ENCODE data around the gene SUPT6H.
"Not testable (repeated sequence)": the region's sequence is repeated elsewhere in the genome, so short reads cannot be mapped to it uniquely, and the experiment has no call there.

SUPT6H gene

DNA sequence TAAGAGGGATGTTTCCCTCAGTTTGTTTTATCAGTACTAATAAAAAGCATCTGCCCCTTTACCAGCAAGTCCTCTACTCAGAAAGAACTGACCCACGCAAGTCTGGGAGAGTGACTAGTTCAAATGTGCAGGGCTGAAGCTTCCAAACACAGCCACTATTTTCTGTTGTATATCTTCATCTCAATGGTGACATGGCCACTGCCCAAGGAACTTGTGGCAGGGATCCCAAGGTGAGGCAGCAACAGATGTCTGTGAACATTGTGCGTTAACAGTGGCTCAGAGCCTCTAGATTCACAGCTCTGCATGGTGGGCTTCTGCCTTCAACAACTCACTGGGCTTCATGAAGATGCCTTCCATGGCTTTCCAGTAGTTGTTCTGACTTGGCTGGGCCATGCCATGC, 13.3 kb upstream of the SUPT6H start:
- no peak for DNase-seq (ENCODE audit: low read depth)

DNA sequence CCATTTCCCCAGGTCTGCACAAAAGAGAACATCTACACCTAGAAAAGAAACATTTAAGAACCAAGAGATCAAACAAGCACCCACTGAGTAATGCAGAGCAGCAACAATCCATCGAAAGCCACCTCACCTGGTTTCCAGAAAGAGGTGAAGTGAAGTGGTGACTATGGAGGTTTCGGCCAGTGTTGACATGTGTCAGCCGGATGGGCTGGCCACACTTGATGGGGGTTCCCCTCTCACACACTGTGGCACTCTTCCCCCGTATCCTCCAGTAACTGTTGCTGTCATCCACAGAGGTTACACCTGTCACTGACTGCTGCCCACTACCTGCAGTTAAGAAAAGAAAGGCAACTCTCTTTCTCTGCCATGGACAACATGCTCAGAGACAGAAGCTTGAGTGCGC, 6.8 kb upstream of the SUPT6H start:
- no peak for DNase-seq (ENCODE audit: low read depth)

- no peak for DNase-seq (ENCODE audit: low read depth)
These were observed 4.2 kb upstream of the SUPT6H start for GRCh38 chr17:28657756-28658155.

GRCh38 chr17:28658342-28658741, 3.7 kb upstream of the SUPT6H start:
- DNase-seq (ENCODE audit: low read depth): not testable (repeated sequence)

- not testable (repeated sequence) for DNase-seq (ENCODE audit: low read depth)
These were observed 3.1 kb upstream of the SUPT6H start for GRCh38 chr17:28658766-28659496.

DNA sequence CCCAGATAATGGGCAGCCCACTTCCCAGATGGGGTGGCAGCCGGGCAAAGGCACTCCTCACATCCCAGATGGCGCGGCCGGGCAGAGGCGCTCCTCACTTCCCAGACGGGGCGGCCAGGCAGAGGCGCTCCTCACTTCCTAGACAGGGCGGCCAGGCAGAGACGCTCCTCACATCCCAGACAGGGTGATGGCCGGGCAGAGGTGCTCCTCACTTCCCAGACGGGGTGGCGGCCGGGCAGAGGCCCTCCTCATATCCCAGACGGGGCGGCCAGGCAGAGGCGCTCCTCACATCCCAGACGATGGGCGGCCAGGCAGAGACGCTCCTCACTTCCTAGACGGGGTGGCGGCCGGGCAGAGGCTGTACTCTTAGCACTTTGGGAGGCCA, 2.5 kb upstream of the SUPT6H start:
- DNase-seq (ENCODE audit: low read depth): not testable (repeated sequence)

DNA sequence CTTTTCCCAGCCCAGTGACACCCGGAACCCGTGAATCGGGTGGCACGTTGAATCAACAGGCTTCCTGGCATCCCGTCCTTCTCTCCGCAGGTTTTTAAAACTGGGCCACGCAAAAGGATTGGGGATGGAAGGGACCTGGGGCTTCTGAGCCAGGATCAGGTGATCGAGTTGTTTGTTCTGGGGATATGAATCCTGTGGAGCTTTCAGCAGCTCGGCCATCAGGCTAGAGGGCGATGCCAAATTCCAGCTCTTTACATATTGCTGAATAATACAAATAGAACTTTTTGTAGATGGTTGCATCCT, 473 bp downstream of the SUPT6H start:
- no peak for DNase-seq (ENCODE audit: low read depth)

DNA sequence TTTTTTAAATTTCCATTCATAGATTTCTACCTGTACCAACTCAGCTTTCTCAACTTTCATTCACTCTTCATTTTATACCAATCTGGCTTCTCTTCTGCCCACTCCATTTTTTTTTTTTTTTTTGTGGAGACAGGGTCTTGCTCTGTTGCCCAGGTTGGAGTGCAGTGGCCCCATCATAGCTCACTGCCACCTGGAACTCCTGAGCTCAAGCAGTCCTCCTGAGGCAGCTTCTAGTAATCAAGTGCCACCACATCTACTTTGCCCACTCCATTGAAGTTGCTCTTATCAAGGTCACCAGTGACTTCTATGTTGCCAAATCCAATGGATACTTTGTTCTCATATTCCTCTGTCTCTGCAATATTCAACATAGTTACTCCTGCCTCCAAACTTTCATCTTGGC, 1.7 kb downstream of the SUPT6H start:
- DNase-seq (ENCODE audit: low read depth): no peak

- no peak for DNase-seq (ENCODE audit: low read depth)
These were observed 4.0 kb downstream of the SUPT6H start for GRCh38 chr17:28665994-28666393.

GRCh38 chr17:28667870-28668269, 5.9 kb downstream of the SUPT6H start:
- no peak for DNase-seq (ENCODE audit: low read depth)

GRCh38 chr17:28669918-28670317, 7.9 kb downstream of the SUPT6H start:
- DNase-seq (ENCODE audit: low read depth): no peak

GRCh38 chr17:28675490-28675889, 13.5 kb downstream of the SUPT6H start:
- DNase-seq (ENCODE audit: low read depth): no peak

- no peak for DNase-seq (ENCODE audit: low read depth)
These were observed 14.0 kb downstream of the SUPT6H start for GRCh38 chr17:28675980-28676379.

DNA sequence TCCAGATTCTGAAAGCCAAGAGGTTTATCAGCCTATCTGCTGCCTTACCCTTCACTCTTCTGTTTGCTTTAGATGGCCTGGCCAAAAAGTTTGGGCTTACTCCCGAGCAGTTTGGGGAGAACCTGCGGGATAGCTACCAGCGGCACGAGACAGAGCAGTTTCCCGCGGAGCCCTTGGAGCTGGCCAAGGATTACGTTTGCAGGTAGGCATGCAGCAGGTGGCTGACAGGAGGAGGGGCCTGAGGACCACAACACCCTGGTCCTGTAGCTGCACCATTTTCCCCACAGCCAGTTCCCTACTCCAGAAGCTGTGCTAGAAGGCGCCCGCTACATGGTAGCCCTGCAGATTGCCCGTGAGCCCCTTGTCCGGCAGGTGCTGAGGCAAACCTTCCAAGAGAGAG, 20.6 kb downstream of the SUPT6H start:
- DNase-seq (ENCODE audit: low read depth): no peak

DNA sequence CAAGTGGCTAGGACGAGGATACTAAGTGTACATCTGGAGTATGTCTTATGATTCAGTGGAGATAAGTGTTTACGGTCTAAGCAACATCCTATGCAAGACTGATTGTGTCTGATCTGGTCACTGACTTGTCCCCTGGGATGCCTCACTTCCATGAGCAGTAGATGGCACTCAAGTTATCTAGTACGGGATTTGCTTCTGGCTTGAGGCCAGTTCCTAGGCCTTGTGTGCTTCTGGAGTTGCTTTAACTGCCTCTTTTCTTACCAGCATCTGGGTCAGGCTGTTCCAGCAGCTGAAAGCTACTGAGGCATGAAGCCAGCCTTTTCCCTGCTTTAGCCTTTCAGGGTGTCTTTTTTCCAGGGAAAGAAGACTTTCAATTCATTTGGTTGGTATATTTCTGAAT, 23.0 kb downstream of the SUPT6H start:
- DNase-seq (ENCODE audit: low read depth): peak; percentile 17

GRCh38 chr17:28685366-28685765, 23.4 kb downstream of the SUPT6H start:
- DNase-seq (ENCODE audit: low read depth): no peak

GRCh38 chr17:28686296-28686695, 24.3 kb downstream of the SUPT6H start:
- DNase-seq (ENCODE audit: low read depth): no peak

- no peak for DNase-seq (ENCODE audit: low read depth)
These were observed 26.5 kb downstream of the SUPT6H start for GRCh38 chr17:28688481-28688880.

GRCh38 chr17:28689011-28689410, 27.0 kb downstream of the SUPT6H start:
- no peak for DNase-seq (ENCODE audit: low read depth)

GRCh38 chr17:28693869-28694268, 31.9 kb downstream of the SUPT6H start:
- DNase-seq (ENCODE audit: low read depth): no peak

GRCh38 chr17:28698253-28698941, 36.4 kb downstream of the SUPT6H start:
- DNase-seq (ENCODE audit: low read depth): no peak

GRCh38 chr17:28700278-28700677, 38.3 kb downstream of the SUPT6H start:
- no peak for DNase-seq (ENCODE audit: low read depth)

- DNase-seq (ENCODE audit: low read depth): no peak
These were observed 39.0 kb downstream of the SUPT6H start for GRCh38 chr17:28700830-28701492.
